ENCODE measurements around the gene ACAT1.

ACAT1 gene

DNA sequence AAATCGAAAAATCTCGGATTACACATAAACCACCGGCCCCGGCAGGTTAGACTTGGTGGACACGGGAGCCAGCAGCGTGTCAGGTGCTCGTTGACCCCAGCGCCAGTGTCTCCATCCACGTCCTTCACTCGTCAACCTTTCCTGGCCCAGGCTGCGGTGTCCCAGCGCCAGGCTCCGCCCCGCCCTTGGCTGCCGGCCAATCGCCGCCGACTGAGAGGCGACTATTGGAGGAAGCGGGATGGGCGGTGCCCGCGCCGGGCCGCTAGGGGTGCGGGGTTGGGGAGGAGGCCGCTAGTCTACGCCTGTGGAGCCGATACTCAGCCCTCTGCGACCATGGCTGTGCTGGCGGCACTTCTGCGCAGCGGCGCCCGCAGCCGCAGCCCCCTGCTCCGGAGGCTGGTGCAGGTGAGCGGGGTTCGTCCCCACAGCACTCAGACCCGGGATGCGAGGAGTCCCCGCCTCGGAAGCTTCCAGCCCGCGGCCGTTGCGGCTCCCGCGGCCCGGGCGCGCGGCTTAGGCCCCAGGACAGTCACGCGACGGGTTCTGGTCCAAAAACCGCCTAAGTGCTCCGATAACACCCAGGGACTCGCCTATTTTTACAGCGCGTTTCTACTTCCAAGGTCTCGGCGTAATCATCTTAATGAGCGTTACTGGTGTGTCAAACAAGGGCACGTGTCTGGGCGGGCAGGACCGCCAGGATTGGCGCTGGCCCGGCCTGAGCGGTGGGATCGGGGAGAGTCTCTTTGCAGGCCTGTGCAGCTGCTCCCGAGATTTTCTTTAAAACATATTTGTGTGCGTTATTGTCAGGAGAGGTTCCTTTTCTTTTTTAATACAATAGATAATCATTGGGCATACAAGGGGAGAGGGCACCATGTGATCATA, at the start of gene ACAT1:
Gene ACAT1, plus strand, starts transcription at position 294 of the 882 bp plus-strand sequence. Its CDS starts 40 bp downstream, at position 334.
- peak within 1 kb of the TSS; percentile 99 for H3K4me3 ChIP-seq (ENCODE audit: low read depth, low read length)
- TF ChIP-seq, protein P1, sequence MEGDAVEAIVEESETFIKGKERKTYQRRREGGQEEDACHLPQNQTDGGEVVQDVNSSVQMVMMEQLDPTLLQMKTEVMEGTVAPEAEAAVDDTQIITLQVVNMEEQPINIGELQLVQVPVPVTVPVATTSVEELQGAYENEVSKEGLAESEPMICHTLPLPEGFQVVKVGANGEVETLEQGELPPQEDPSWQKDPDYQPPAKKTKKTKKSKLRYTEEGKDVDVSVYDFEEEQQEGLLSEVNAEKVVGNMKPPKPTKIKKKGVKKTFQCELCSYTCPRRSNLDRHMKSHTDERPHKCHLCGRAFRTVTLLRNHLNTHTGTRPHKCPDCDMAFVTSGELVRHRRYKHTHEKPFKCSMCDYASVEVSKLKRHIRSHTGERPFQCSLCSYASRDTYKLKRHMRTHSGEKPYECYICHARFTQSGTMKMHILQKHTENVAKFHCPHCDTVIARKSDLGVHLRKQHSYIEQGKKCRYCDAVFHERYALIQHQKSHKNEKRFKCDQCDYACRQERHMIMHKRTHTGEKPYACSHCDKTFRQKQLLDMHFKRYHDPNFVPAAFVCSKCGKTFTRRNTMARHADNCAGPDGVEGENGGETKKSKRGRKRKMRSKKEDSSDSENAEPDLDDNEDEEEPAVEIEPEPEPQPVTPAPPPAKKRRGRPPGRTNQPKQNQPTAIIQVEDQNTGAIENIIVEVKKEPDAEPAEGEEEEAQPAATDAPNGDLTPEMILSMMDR (IDR thresholded peaks at IDR 0.05; ENCODE audit: borderline replicate concordance, insufficient read depth, low read depth, low read length): 0 out of 2 replicates have a peak, but pooled peaks have one; percentile 27

DNA sequence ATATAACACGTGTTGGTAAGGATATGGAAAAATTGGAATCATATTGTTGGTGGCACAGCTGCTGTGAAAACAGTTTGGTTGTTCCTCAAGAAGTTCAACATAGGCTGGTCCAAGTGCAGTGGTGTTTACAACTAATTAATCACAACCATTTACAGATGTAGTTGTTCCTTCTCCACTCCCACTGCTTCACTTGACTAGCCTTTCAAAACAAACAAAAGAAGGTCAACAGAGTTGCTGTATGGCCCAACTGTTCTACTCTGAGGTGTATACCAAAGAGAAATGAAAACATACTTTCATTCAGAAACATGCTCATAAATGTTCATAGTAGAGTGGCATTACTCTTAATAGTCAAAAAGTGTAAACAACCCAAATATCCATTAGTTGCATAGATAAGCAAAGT, 36.6 kb upstream of the ACAT1 start:
- TF ChIP-seq, protein P1 (IDR thresholded peaks at IDR 0.05; ENCODE audit: borderline replicate concordance, insufficient read depth, low read depth, low read length): no peak
- no peak overlapping the region for H3K4me3 ChIP-seq (ENCODE audit: low read depth, low read length)

DNA sequence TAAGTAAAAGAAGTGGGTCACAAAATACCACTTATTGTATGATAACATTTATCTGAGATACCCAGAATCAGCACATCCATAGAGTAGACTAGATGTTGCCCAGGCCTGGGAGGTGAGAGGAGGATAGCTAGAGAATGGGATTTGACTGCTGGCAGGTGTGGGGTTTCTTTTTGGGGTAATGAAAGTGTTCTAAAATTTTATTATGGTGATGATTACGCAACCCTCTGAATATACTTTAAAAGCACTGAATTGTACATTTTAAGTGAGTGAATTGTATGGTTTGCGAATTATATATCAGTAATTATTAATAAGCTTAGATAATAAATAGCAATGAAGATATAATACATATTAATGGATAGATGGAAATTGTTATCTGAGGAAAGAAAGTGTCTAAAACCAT, 35.7 kb upstream of the ACAT1 start:
- H3K4me3 ChIP-seq (ENCODE audit: low read depth, low read length): no peak overlapping the region
- TF ChIP-seq, protein P1 (IDR thresholded peaks at IDR 0.05; ENCODE audit: borderline replicate concordance, insufficient read depth, low read depth, low read length): no peak

DNA sequence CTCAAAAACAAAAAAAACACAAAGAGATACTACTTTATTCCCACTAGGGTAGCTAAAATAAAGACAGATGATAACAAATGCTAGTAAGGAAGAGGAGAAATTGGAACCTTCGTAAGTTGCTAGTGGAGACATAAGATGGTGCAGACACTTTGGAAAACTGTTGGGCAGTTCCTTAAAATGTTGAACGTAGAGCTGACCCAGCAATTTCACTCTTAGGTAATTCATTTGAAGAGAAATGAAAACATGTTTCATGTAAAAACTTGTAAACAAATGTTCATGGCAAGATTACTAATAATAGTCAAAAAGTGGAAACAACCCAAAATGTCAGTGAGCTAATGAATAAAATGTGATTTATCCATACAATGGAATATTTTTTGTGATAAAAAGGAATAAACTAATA, 29.2 kb upstream of the ACAT1 start:
- TF ChIP-seq, protein P1 (IDR thresholded peaks at IDR 0.05; ENCODE audit: borderline replicate concordance, insufficient read depth, low read depth, low read length): no peak
- H3K4me3 ChIP-seq (ENCODE audit: low read depth, low read length): no peak overlapping the region

DNA sequence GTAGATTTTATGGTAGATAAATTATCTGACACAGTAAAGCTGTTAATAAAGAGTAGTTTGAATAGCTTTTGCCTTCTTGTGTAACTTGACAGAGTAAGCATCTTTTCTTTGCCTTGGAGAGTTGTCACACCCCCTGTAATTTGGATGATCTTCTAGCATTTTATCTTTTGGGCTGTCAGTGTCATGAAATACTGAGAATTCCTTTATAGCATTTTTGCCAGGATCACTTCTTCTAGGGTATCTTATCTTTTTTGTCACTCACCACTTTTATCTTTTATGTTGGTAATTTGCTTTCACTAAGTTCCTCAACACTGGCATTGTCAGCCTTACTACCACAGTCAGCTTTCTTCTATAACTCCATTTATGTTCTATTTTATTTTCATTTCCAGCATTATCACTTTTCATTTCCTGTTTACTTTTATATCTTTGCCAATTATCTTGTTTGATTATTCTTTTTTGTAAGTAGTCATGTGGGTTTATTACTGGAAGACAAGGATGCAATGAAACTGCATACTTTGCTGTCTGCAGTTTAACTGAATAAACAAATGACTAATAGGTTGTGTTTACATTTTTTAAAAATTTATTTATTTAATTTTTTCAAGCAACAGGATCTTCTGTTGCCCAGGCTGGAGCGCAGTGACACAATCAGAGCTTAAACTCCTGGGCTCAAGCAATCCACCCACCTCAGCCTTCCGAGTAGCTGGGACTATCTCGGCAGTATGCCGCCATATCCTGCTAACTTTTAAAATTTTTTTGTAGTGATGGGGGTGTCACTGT, 28.1 kb upstream of the ACAT1 start:
- H3K4me3 ChIP-seq (ENCODE audit: low read depth, low read length): no peak overlapping the region
- TF ChIP-seq, protein P1 (IDR thresholded peaks at IDR 0.05; ENCODE audit: borderline replicate concordance, insufficient read depth, low read depth, low read length): no peak

GRCh38 chr11:108097179-108097578, 24.2 kb upstream of the ACAT1 start:
- no peak overlapping the region for H3K4me3 ChIP-seq (ENCODE audit: low read depth, low read length)
- TF ChIP-seq, protein P1 (IDR thresholded peaks at IDR 0.05; ENCODE audit: borderline replicate concordance, insufficient read depth, low read depth, low read length): no peak

Data from GM12875 (cell line).